Dermis microvascular lymphatic vessel endothelial cell (primary cell): ENCODE measurements around the gene SH2D2A. TPM values are rescaled to one million over a fixed set of nuclear protein-coding genes. Genes with fewer than 3 reads are reported as not detected.
A peak's percentile ranks its signal among the peaks of the same experiment; 100 is the strongest.
"Not testable (repeated sequence)": the region's sequence is repeated elsewhere in the genome, so short reads cannot be mapped to it uniquely, and the experiment has no call there.

Experiments
- DNase-seq, 2 donors: peaks; one replicate each; pipeline versions ENCODE4 v3.0.0 to v3.0.0-alpha.2; 2010; ENCODE audit warnings: low read depth in 2 of 2
- total RNA-seq: library from RNA; depleted of rRNA; stranded (reverse); fragments of >200 nt; gene quantifications from 2 replicates; pipeline ENCODE4 v1.2.1, GENCODE V29; 2014

The SH2D2A gene
- total RNA-seq, 1 donor from 2014 or later, result 0.13 TPM

DNA sequence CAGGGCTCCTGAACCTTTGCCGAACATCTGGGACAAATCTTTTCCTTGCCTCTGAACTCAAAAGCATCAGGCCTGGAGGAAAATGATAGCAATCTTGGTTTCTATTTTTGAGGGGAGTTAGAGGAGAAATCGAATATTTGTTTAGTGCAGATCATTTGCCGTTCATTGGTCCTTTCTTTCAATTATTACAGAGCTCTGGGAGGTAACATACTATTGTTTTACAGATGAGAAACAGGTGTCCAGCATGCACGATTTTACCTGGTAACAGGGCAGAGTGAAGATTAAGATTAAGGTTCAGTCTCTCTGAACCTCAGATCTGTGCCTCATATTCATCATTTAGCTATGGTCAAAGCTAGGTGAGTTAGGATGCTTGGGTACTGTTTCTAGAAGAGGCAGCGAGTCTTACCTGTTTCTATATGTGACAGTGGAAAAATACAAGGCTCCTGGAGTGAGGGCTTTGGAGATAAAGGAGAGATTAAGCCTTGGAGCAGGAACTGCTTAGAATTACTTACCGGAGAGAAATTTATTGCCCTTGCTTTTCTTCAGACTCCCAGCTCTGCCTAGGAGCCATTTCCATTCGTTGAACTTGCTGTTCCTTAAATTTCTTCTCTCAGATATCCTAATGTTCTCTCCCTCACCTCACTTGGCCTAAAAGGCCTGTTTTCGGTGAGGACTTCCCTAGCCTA is 47.9 kb downstream of the SH2D2A start:
- DNase-seq, result no peak

DNA sequence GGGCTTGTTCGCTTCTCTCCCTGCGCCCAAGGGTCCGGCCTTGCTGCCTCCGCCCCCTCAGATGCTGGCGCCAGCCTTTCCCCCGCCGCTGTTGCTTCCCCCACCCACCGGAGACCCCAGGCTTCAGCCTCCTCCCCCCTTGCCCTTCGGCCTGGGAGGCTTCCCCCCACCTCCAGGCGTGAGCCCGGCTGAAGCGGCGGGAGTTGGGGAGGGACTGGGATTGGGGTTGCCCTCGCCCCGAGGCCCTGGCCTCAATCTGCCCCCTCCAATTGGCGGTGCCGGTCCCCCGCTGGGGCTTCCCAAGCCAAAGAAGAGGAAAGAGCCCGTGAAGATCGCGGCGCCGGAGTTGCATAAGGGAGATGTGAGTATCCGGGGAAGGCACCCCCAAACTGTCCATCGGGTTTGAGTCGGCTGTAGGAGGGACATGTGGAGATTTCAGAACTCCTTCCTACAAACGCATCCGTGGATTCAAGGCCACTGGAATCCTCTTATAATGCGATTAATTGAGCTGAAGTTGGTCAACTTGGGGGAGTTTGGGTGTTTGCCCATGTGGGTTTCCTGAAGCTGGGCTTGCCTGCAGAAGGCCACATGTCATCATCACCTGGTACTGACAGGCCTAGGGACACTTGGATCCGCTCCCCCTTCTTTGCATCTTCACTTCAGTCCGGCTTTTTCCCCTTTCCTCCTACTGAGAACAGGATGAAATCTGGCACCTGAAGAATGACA is 48.6 kb downstream of the SH2D2A start:
- DNase-seq, result peak in 1 of 2 donors; percentile 19

DNA sequence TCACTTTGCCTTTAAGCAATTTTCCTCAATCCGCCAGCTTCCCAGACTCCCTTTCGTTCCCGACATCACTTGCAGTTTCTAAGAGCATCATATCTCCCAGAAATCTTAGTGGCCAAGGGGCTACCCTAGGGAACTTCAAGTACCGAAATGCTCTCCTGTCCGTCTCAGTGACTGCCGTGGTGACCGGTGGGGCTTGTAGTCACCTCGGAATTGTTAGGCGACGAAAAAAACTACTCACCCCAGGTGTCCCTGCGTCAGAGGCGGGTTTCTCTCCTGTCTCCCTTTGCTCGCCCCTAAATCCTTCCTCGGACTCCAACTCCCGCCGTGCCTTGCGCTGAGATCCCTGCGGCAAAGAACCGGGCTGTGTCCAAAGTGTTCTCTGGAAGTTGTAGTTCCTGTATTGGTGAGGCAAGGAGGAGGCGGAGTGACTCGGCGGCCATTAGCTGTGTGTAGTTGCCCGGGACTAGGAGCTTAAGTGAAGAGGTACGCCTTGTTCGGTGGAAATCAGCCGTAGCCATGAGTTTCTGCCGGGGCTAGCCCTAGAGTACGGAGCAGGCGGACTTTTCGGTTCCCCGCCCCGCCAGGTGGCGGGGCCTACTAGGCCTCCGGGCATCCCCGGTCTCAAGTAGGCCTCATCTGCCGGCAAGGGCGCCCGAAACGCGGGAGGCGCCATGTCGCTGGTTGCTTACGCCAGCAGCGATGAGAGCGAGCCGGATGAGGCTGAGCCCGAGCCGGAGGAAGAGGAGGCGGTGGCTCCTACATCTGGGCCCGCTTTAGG is 49.4 kb downstream of the SH2D2A start, which contains the start of gene PRCC:
TSS of gene PRCC (plus strand) at position 435 of the 778 bp plus-strand sequence. CDS start at position 672, 237 bp downstream.
- peak; percentile 99 to 100 for DNase-seq

DNA sequence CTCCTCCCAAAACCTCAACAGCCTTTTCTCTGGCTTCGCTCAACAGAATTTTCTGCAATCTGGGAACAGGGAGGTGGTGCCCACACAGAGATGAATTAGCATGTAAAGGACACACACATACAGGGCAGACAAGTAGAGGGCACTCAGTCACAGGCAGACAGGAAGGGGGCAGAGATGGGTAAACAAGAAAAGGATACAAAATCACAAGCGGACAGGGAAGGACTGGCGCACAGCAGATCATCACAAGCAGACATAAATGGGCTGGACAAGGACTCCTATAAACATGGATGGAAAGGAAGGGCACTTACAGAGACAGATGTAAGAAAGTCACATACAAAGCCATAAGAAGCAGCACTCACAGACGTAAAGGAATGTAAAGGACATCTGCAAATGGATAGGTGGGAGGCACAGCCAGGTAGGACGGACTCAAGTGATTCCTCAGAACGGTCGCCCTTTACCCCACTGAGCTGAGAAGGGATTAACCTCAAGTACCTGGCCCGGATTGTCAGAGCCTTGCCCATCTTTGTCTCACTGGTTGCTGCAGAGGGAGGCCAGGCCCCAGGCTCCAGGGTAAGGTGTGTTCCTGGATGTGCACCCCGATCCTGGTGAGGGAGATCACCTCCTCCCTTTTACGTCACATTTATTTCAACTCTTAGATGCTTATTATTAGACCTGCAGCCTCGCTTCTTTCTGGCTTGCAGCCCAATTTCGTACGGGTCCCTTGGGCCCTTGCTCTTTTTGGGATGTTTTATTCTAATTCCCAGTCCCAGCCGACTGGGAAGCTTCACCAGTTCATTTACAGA is 50.1 kb downstream of the SH2D2A start:
- DNase-seq, result peak in 1 of 2 donors; percentile 34

GRCh38 chr1:156765666-156766065 is 51.0 kb downstream of the SH2D2A start:
- DNase-seq, result no peak

GRCh38 chr1:156765136-156765535 is 51.5 kb downstream of the SH2D2A start:
- DNase-seq, result not testable (repeated sequence)

GRCh38 chr1:156760796-156761104 is 55.9 kb downstream of the SH2D2A start:
- no peak for DNase-seq

DNA sequence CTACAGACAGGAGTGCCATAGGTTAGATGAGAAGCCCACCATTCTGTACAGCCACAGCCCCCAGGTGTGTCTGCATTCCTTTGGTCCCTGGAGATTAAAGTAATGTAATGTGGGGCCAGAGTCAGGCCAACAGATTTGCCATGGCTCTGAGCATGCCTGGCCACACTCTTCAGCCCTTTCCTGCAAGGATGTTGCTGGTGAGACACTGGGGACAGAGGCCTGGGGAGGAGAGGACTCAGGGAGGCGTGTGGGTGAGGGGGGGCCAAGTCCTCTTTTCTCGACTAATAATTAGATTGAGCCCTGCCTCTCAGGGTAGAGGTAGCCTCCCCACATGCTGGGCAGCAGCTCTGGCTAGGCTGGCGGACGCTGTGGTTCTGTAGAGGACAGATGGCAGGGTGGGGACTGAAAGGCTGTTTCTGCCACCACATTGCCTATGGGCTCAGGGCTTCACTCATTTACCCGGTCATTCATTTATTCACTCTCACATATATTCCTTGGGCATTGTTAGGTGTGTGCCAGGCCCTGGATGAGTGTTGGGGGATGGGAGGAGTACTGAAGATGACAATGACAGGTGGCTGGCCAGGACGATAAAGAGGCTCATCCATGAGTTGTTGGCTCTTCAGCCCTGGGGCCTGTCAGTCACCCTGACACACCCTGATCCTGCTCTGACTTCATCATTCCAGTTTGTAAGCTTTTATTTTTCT is 56.4 kb downstream of the SH2D2A start:
- no peak for DNase-seq

- not testable (repeated sequence) for DNase-seq
Measured at GRCh38 chr1:156757572-156758253, 58.9 kb downstream of the SH2D2A start.

DNA sequence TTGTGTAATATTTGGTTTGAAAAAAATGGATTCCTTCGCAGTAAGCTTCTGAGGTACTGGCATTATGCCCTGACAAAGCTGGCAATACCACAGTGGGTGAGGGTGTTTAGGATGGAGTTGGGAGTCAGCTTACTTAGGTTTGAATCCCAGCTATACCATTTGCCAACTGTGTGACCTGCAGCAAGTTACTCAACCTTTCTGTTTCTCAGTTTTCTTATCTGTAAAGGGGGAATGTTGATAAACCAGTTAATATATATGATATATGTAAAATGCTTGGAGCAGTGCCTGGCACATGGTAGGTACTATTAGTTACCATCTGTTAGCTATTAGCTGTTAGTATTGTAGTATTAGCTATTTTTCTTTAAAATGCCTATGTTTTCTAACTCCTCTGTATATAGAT is 60.3 kb downstream of the SH2D2A start:
- no peak for DNase-seq

Other genes with a start within 250 kb of the SH2D2A start
- 6.8 and 12.8 TPM in 2 replicates for gene IQGAP3, start 244.3 kb downstream of the SH2D2A start, total RNA-seq
- gene TTC24, start 237.1 kb downstream of the SH2D2A start, total RNA-seq, result not detected in 2 replicates
- 53.1 and 55.3 TPM in 2 replicates for gene NAXE, start 225.1 kb downstream of the SH2D2A start, total RNA-seq
- 12.7 and 18.1 TPM in 2 replicates for gene GPATCH4, start 215.4 kb downstream of the SH2D2A start, total RNA-seq
- gene HAPLN2, start 197.4 kb downstream of the SH2D2A start, total RNA-seq, result 0.13 TPM in 1 of 2 replicates, not detected in the other
- not detected in 2 replicates for gene BCAN, start 174.7 kb downstream of the SH2D2A start, total RNA-seq
- 38.3 and 55.1 TPM in 2 replicates for gene NES, start 139.4 kb downstream of the SH2D2A start, total RNA-seq
- gene CRABP2, start 111.3 kb downstream of the SH2D2A start, total RNA-seq, result 0.25 TPM in 1 of 2 replicates, not detected in the other
- 7.3 and 12.4 TPM in 2 replicates for gene METTL25B, start 88.4 kb downstream of the SH2D2A start, total RNA-seq
- 6.0 and 7.2 TPM in 2 replicates for gene ISG20L2, start 88.1 kb downstream of the SH2D2A start, total RNA-seq
- 29.8 and 46.7 TPM in 2 replicates for gene MRPL24, start 75.8 kb downstream of the SH2D2A start, total RNA-seq
- gene HDGF, start 65.2 kb downstream of the SH2D2A start, total RNA-seq, result 93.6 and 114 TPM in 2 replicates
- 9.6 and 13.3 TPM in 2 replicates for gene PRCC, start 49.3 kb downstream of the SH2D2A start, total RNA-seq
- gene INSRR, start 42.3 kb upstream of the SH2D2A start, total RNA-seq, result not detected in 2 replicates
- not detected in 2 replicates for gene NTRK1, start 44.0 kb upstream of the SH2D2A start, total RNA-seq
- 10.9 and 25.2 TPM in 2 replicates for gene PEAR1, start 76.9 kb upstream of the SH2D2A start, total RNA-seq
- 0.13 TPM in 2 replicates for gene LRRC71, start 103.8 kb upstream of the SH2D2A start, total RNA-seq
- 18.4 and 22.5 TPM in 2 replicates for gene ARHGEF11, start 228.9 kb upstream of the SH2D2A start, total RNA-seq